GM12891 (cell line): ENCODE results near the gene SHANK3.

Source experiments
- PAX5 ChIP-seq: IDR thresholded peaks from 2 replicates; pipeline ENCODE4 v1.6.1; 2011; ENCODE audit warnings: low read length, moderate library complexity, mild to moderate bottlenecking; ENCODE audit not compliant: insufficient read depth, severe bottlenecking
- POLR2A ChIP-seq: IDR thresholded peaks from 2 replicates; pipeline ENCODE4 v1.6.1; 2011; ENCODE audit warnings: low read depth, low read length, control low read depth
- POLR2AphosphoS5 ChIP-seq: IDR thresholded peaks from 2 replicates; pipeline ENCODE4 v1.6.1; 2011; ENCODE audit warnings: low read depth, low read length, control low read depth
- POU2F2 ChIP-seq: IDR thresholded peaks from 2 replicates; pipeline ENCODE4 v1.6.1; 2011; ENCODE audit warnings: low read depth, mild to moderate bottlenecking, control low read depth, low read length, moderate library complexity
- SPI1 ChIP-seq: IDR thresholded peaks from 2 replicates; pipeline ENCODE4 v1.6.1; 2011; ENCODE audit warnings: low read depth, low read length, control low read depth

- TF ChIP-seq POLR2AphosphoS5 (no peak), POLR2A (no peak), SPI1 (no peak), POU2F2 (no peak), PAX5 (no peak)
Measured at GRCh38 chr22:50695421-50696250, 23.0 kb downstream of the SHANK3 start.
